SU-DHL-6 (cell line): ENCODE measurements around the gene HNF4A.

Experiments
- H2AFZ ChIP-seq: fragments of 200-600 bp; sonication (generic); 2 replicates; pipeline ENCODE4 v1.6.1; 2014; ENCODE audit warnings: low read depth, mild to moderate bottlenecking, moderate library complexity, mixed read lengths, antibody characterized with exemption, low read length; ENCODE audit not compliant: severe bottlenecking
- H3F3A ChIP-seq: fragments of 200-600 bp; shearing (Covaris generic); 2 replicates; pipeline ENCODE4 v1.6.0; 2016; ENCODE audit warnings: antibody characterized with exemption, mild to moderate bottlenecking; ENCODE audit not compliant: insufficient read depth
- H3K27ac ChIP-seq: fragments of 200-600 bp; sonication (generic); 2 replicates; pipeline ENCODE4 v1.5.1; 2016; ENCODE audit warnings: low read depth, mild to moderate bottlenecking, low read length, moderate library complexity, mixed read lengths
- H3K27me3 ChIP-seq: fragments of 200-600 bp; sonication (generic), shearing (Covaris generic); 2 replicates; pipeline ENCODE4 v1.6.0; 2014; ENCODE audit warnings: mild to moderate bottlenecking, low read length
- H3K36me3 ChIP-seq: fragments of 200-600 bp; sonication (generic); 2 replicates; pipeline ENCODE4 v1.6.1; 2014; ENCODE audit warnings: mild to moderate bottlenecking, low read length, mixed read lengths
- H3K4me2 ChIP-seq: fragments of 300-600, 200-600 bp; shearing (Covaris generic), sonication (generic); 2 replicates; pipeline ENCODE4 v1.6.0; 2014; ENCODE audit warnings: low read length, low read depth, mild to moderate bottlenecking; ENCODE audit not compliant: poor library complexity, severe bottlenecking
- H3K4me3 ChIP-seq: fragments of 200-600 bp; sonication (generic); 2 replicates; pipeline ENCODE4 v1.5.1; 2014; ENCODE audit warnings: antibody characterized with exemption, low read length, mild to moderate bottlenecking, mixed read lengths; ENCODE audit not compliant: insufficient read depth, poor library complexity, severe bottlenecking
- H3K79me2 ChIP-seq: fragments of 200-600 bp; sonication (generic); 2 replicates; pipeline ENCODE4 v1.6.1; 2014; ENCODE audit warnings: mild to moderate bottlenecking, low read length, moderate library complexity; ENCODE audit not compliant: insufficient read depth
- H3K9ac ChIP-seq: fragments of 200-600 bp; sonication (generic); 2 replicates; pipeline ENCODE4 v1.7.0; 2014; ENCODE audit warnings: mild to moderate bottlenecking, low read length
- H3K9me2 ChIP-seq: fragments of 200-600 bp; sonication (generic); replicated peaks from 2 replicates; pipeline ENCODE4 v1.6.1; 2014; ENCODE audit warnings: low read length; ENCODE audit not compliant: insufficient read depth
- H3K9me3 ChIP-seq: fragments of 200-600 bp; sonication (generic); 2 replicates; pipeline ENCODE4 v1.6.1; 2014; ENCODE audit warnings: low read length, mixed read lengths; ENCODE audit not compliant: insufficient read depth
- H4K20me1 ChIP-seq: fragments of 200-600 bp; sonication (generic); 2 replicates; pipeline ENCODE4 v1.6.1; 2014; ENCODE audit warnings: low read depth, mild to moderate bottlenecking, antibody characterized with exemption, low read length, moderate library complexity, mixed read lengths
- EZH2phosphoT487 ChIP-seq: fragments of 200-600 bp; sonication (generic), shearing (Covaris generic); conservative IDR thresholded peaks from 2 replicates; pipeline ENCODE4 v1.6.1; 2018; ENCODE audit warnings: mild to moderate bottlenecking, antibody characterized with exemption, low read length, moderate library complexity, mixed read lengths
- TF ChIP-seq, protein P1 (sequence below): fragments of 200-600 bp; sonication (generic); IDR thresholded peaks from one replicate; pipeline ENCODE4 v1.5.1; 2017; ENCODE audit warnings: antibody characterized with exemption, mild to moderate bottlenecking, low read length, moderate library complexity; ENCODE audit not compliant: insufficient read depth, poor library complexity, severe bottlenecking

HNF4A gene

DNA sequence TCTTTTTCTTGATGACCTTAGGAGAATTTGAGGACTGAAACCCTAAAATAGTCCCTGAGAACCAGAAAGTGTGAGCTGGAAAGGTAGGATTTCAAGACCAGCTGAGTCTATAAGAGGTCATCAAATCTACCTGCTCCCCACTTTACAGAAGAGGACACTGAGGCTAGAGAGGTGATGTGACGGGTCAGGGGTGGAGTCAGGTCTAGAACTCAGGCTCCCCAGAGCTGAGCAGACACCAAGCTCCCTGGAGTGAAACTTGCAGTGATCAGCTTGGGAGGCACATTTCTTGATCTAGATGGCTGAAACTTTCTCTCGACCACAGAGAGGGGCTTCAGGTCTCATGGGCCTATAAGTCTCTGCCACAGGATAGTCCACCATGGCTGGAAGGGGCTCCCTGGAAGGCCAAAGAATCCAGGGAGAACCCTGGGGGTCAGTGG, 55.1 kb downstream of the HNF4A start:
- Histone ChIP-seq H2AFZ (no peak overlapping the region), H3K36me3 (no peaks in the 10 kb centered on the region), H4K20me1 (no peaks in the 10 kb centered on the region), H3K27me3 (no peaks in the 10 kb centered on the region), H3K9me2 (no peaks in the 10 kb centered on the region), H3K27ac (no peak overlapping the region), H3K4me3 (no peak overlapping the region), H3F3A (no peaks in the 10 kb centered on the region), H3K9ac (no peak overlapping the region), H3K79me2 (no peaks in the 10 kb centered on the region), H3K4me2 (no peak overlapping the region), H3K9me3 (no peaks in the 10 kb centered on the region)
- TF ChIP-seq, protein P1, sequence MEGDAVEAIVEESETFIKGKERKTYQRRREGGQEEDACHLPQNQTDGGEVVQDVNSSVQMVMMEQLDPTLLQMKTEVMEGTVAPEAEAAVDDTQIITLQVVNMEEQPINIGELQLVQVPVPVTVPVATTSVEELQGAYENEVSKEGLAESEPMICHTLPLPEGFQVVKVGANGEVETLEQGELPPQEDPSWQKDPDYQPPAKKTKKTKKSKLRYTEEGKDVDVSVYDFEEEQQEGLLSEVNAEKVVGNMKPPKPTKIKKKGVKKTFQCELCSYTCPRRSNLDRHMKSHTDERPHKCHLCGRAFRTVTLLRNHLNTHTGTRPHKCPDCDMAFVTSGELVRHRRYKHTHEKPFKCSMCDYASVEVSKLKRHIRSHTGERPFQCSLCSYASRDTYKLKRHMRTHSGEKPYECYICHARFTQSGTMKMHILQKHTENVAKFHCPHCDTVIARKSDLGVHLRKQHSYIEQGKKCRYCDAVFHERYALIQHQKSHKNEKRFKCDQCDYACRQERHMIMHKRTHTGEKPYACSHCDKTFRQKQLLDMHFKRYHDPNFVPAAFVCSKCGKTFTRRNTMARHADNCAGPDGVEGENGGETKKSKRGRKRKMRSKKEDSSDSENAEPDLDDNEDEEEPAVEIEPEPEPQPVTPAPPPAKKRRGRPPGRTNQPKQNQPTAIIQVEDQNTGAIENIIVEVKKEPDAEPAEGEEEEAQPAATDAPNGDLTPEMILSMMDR, result no peak
- no peak for TF ChIP-seq EZH2phosphoT487

DNA sequence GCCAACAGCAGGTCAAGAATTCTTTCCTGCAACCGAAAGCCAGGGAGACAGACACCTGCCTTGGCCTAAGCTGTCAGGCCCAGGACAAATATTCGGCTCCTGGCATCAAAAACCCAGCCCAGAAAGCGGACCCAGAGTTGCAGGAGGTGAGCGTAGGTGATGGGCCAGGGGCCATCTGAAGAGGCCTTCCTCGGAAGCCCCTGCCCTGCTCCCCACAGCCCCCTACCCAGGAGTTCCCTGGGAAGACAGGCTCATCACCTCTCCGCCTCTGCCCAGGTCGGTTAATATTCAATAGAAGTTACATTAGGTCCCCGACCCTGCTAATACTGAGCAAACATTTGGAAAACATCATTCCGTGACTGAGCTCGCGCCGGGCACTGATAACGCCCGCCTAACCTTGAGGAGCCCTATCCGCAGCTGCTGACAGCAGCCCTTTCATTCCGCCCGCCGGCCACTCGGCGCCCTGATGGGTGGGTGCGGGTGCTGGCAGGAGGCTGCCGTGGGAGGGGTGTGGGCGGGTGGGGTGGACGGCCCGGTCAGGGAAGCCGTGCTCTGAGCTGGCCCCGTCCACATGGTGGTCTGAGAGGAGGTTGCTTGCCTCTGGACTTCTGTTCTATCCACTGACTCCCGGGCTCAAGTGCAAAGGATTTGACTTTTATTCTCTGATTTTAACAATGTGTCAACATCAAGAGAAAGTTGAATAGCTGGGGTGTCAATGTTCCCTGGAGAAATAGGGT, 55.7 kb downstream of the HNF4A start:
- Histone ChIP-seq H3K9me3 (no peaks in the 10 kb centered on the region), H3K79me2 (no peaks in the 10 kb centered on the region), H3F3A (no peaks in the 10 kb centered on the region), H3K36me3 (no peaks in the 10 kb centered on the region), H3K27me3 (no peaks in the 10 kb centered on the region), H3K4me3 (no peak overlapping the region), H4K20me1 (no peaks in the 10 kb centered on the region), H2AFZ (no peak overlapping the region), H3K9ac (no peak overlapping the region), H3K9me2 (no peaks in the 10 kb centered on the region), H3K4me2 (no peak overlapping the region), H3K27ac (no peak overlapping the region)
- TF ChIP-seq, protein P1, result no peak
- TF ChIP-seq EZH2phosphoT487, result no peak

DNA sequence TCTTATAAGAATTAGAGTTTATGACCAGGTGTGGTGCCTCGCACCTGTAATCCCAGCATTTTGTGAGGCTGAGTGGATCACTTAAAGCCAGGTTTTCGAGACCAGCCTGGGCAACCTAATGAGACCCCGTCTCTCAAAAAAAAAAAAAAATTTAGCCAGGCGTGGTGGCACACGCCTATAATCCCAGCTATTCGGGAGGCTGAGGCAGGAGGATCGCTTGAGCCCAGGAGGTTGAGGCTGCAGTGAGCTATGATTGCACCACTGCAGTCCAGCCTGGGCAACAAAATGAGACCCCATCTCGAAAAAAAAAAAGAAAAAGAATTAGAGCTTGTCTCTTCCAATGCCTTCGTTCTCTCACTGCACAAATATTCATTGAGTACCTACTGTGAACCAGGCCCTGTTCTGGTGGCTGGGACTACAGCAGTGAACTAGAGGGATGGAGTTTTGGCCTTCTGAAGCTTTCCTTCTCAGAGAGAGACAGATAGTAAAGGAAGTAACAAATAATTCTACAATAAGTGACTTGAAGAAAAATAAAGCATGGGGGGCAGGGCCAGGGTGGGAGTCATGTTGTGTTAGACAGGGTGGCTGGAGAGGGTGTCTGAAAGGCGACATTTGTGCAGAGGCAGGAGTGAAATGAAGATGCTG, 56.4 kb downstream of the HNF4A start:
- no peaks in the 10 kb centered on the region for H3K9me3 ChIP-seq

More for the DNA sequence above, 56.4 kb downstream of the HNF4A start:
- no peak overlapping the region for H2AFZ ChIP-seq
- H3F3A ChIP-seq, result no peaks in the 10 kb centered on the region
- no peak overlapping the region for H3K4me2 ChIP-seq
- no peak overlapping the region for H3K4me3 ChIP-seq
- H4K20me1 ChIP-seq, result no peaks in the 10 kb centered on the region
- H3K27ac ChIP-seq, result no peak overlapping the region
- no peaks in the 10 kb centered on the region for H3K79me2 ChIP-seq
- no peak overlapping the region for H3K9ac ChIP-seq
- H3K36me3 ChIP-seq, result no peaks in the 10 kb centered on the region
- TF ChIP-seq, protein P1, result no peak
- no peak for TF ChIP-seq EZH2phosphoT487
- H3K27me3 ChIP-seq, result no peaks in the 10 kb centered on the region
- H3K9me2 ChIP-seq, result no peaks in the 10 kb centered on the region
